HL-60 (cell line): Measurements from ENCODE around the gene GSN.

ENCODE experiments used
- DNase-seq, 2 experiments: peaks; one replicate each; pipeline ENCODE4 v3.0.0-alpha.2; 2010 to 2020; ENCODE audit warnings: low read depth in 1 of 2, low spot score in 1 of 2
- H3K27ac ChIP-seq: fragments of 250-450 bp; sonication (Bioruptor Pico); replicated peaks from 2 replicates; pipeline ENCODE4 v1.5.1; 2020; ENCODE audit warnings: mild to moderate bottlenecking, moderate library complexity
- H3K27me3 ChIP-seq: fragments of 250-450 bp; sonication (Bioruptor Pico); 2 replicates; pipeline ENCODE4 v1.5.1; 2021; ENCODE audit warnings: mild to moderate bottlenecking, moderate library complexity; ENCODE audit not compliant: insufficient read depth, poor library complexity, severe bottlenecking
- H3K4me3 ChIP-seq: replicated peaks from 2 replicates; pipeline ENCODE4 v1.5.1; 2011; ENCODE audit warnings: mild to moderate bottlenecking, control low read depth, low read length; ENCODE audit not compliant: insufficient read depth
- CTCF ChIP-seq: IDR thresholded peaks from one replicate; pipeline ENCODE4 v1.5.1; 2011; ENCODE audit warnings: low read length, control low read depth, inconsistent platforms; ENCODE audit not compliant: insufficient read depth
- GABPA ChIP-seq: IDR thresholded peaks from 2 replicates; pipeline ENCODE4 v1.6.1; 2012; ENCODE audit warnings: low read depth
- POLR2AphosphoS5 ChIP-seq: IDR thresholded peaks from 2 replicates; pipeline ENCODE4 v1.6.1; 2012; ENCODE audit warnings: low read depth
- REST ChIP-seq: IDR thresholded peaks from 2 replicates; pipeline ENCODE4 v1.6.1; 2012; ENCODE audit warnings: low read depth; ENCODE audit not compliant: insufficient replicate concordance
- SPI1 ChIP-seq: IDR thresholded peaks from 2 replicates; pipeline ENCODE4 v1.6.1; 2012; ENCODE audit warnings: low read depth, mild to moderate bottlenecking, borderline replicate concordance

GSN gene

GRCh38 chr9:121303456-121304451, 35.8 kb downstream of the GSN start:
- no peak for TF ChIP-seq CTCF
- no peak for TF ChIP-seq REST
- TF ChIP-seq GABPA, result no peak
- no peak for TF ChIP-seq SPI1
- TF ChIP-seq POLR2AphosphoS5, result no peak
- H3K27ac ChIP-seq, result no peak overlapping the region
- DNase-seq, result no peak
- no peak overlapping the region for H3K4me3 ChIP-seq
- H3K27me3 ChIP-seq, result no peaks in the 10 kb centered on the region

GRCh38 chr9:121304707-121305106, 36.7 kb downstream of the GSN start:
- TF ChIP-seq GABPA, result no peak
- no peak for TF ChIP-seq SPI1
- TF ChIP-seq POLR2AphosphoS5, result no peak
- TF ChIP-seq REST, result no peak
- no peak for TF ChIP-seq CTCF
- Histone ChIP-seq H3K27ac (no peak overlapping the region), H3K27me3 (no peaks in the 10 kb centered on the region), H3K4me3 (no peak overlapping the region)
- DNase-seq, result no peak

GRCh38 chr9:121305269-121305994, 37.5 kb downstream of the GSN start:
- TF ChIP-seq REST (no peak), POLR2AphosphoS5 (no peak), GABPA (no peak), SPI1 (no peak), CTCF (no peak)
- DNase-seq, result no peak
- Histone ChIP-seq H3K4me3 (no peak overlapping the region), H3K27ac (no peak overlapping the region), H3K27me3 (no peaks in the 10 kb centered on the region)
